ENCODE data around the gene HIF1AN.

The HIF1AN gene

DNA sequence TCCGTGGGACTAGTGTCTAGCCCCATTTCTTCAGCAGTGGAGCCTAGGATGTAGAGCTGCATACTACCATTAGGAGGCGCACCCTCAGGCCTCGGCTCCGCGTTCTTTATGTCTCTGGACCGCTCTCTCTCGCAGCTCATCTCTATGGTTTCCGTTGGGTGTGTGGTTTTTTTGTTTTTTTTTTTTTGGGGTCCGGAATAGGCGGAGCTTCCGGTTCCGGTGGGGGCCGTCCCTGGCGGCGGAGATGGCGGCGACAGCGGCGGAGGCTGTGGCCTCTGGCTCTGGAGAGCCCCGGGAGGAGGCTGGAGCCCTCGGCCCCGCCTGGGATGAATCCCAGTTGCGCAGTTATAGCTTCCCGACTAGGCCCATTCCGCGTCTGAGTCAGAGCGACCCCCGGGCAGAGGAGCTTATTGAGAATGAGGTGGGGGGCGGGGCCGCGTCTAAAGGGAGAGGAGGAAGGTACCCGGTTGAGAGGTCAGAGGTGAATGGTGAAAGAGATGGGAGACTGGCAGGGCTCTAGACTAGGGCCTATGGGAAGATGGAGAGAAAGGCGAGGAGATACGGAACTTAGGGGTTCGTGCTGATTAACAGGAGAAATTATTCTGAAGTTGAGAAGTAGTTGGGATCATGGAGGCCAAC is at the start of gene HIF1AN:
Gene HIF1AN (plus strand): TSS at position 229 of the 639 bp plus-strand sequence. CDS start 16 bp downstream, at position 245.
- peak; percentile 93 for DNase-seq (ENCODE audit: low read depth)

DNA sequence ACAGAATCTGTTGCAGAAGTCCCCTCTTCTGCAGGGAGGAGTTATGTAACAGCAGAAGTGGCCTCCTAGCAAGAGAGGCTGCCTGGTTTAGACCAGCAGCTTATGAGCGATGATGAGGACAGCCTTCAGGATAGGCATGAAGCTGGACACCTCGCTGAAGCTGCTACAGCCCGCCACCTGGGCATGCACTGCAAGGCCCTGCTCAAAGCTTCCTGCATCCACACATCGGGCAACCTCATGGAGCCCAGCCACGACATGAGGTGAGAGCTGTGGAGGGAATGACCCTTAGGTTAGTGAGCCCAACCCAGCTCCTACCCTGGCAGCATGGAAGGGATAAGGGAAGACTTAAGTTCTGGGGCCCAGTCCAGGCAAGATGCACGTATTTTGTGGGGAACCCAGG is 48.2 kb upstream of the HIF1AN start:
- no peak for DNase-seq (ENCODE audit: low read depth)

DNA sequence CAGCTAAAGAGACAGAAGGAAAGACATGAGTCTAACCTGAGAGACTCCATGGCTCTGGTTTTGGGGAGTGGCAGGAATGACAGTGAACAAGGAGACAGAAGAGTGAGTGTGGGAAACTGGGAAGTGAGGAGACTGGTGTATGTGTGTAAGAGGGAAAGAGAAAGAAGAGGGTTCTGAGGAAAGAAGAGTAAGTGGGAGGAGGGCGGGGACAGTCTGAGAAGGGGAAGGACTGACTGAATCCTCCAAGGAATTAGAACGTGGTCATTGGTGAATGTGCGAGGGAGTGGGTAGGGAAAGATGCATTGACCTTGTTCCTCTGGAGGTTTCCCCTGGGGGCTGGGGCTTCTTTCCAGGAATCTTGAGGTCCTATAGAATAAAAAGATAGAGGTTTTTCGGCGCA is 46.3 kb upstream of the HIF1AN start:
- DNase-seq (ENCODE audit: low read depth) = no peak

DNA sequence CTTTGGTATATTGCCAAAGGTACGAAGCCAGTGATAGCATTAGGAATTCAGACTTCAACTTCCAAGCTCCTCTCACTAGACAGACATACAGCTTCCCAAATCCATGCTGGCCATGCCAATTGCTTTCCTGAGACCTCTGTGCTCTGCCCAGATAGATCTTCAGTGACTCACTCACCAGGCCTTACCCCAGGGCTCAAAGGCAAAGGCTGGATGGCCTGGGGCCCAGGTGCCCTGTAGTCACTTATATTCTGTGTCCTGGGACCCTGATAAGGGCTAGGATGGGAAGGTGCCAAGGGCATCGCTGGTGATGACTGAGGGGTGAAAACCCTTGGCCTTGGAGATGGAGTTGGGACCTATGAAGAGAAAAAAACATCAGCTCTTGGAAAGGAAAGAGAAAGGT is 45.2 kb upstream of the HIF1AN start:
- no peak for DNase-seq (ENCODE audit: low read depth)

DNA sequence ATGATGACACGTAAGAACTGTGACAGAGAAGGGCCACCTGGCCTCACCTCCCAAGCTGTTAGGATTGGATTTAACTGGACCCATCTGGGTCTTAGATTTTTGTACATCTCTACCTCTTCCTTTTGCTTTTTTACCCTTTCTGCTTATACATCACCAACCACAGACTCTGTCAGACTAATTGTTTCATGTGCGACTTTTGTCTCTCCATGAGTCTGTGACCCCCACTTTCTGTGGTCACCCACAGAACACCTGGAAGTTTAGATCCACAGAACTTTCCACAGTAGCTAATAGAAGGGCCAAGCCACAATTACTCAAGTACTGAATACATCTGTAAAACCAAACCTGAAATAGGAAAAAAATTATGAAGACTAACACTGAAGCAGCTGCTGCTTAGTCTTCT is 39.2 kb upstream of the HIF1AN start:
- DNase-seq (ENCODE audit: low read depth) = no peak

- DNase-seq (ENCODE audit: low read depth) = no peak
Measured at GRCh38 chr10:100498059-100498458, 37.7 kb upstream of the HIF1AN start.

DNA sequence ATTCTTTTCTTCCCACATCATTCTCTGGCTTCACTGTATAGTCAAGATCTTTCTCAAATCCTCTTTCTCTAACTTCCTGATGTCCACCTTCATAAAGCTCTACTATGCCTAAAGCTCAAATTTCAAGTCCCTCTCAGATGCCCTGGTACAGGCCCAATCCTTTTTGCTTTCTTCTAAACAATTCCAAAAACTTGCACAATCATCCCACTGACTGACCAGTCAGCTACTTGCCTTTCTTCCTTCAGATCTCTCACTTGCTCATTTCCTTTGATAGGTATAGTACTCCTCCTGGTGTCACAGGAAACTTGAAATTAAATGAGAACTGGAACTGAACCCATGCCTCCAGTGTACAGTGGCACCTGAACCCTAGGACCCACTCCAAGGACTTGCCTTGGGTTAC is 34.3 kb upstream of the HIF1AN start:
- peak; percentile 43 for DNase-seq (ENCODE audit: low read depth)

- DNase-seq (ENCODE audit: low read depth) = no peak
Measured at GRCh38 chr10:100502926-100503494, 32.7 kb upstream of the HIF1AN start.

DNA sequence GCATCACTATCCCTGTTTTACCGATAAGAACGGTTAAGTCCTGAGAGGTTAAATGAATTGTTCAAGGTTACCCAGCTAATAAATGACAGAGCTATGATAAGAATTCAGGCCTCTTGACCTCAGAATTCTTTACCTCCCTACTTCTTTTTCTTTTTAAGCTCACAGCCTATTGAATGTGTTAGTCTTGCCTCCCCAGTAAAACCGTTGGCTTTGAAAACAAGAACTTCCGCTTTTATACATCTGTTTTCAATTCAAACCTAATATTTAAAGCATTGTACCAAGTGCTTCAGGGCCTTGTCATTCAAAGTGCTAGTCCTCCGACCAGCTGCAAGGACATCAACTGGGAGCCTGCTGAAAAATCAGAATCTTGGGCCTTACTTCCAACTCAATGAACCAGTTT is 31.6 kb upstream of the HIF1AN start:
- peak; percentile 46 for DNase-seq (ENCODE audit: low read depth)

DNA sequence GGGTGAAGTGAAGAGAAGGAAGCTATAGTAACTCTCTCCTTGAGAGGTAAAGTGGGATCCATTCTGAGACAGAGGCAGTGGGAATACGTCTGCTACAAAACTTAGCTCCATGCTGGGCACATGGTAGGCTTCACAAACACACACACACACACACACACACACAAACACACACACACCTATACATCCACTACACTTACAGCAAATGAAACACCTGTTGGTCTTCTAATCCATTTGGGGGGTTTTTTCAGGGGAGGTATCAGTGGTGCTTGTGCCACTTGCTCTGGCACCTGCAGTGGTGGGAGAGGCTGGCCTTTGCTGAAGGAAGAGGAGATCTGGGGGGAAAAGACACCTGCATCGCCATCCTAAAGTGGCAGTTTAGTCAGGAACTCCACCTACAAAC is 30.6 kb upstream of the HIF1AN start:
- DNase-seq (ENCODE audit: low read depth) = no peak

DNA sequence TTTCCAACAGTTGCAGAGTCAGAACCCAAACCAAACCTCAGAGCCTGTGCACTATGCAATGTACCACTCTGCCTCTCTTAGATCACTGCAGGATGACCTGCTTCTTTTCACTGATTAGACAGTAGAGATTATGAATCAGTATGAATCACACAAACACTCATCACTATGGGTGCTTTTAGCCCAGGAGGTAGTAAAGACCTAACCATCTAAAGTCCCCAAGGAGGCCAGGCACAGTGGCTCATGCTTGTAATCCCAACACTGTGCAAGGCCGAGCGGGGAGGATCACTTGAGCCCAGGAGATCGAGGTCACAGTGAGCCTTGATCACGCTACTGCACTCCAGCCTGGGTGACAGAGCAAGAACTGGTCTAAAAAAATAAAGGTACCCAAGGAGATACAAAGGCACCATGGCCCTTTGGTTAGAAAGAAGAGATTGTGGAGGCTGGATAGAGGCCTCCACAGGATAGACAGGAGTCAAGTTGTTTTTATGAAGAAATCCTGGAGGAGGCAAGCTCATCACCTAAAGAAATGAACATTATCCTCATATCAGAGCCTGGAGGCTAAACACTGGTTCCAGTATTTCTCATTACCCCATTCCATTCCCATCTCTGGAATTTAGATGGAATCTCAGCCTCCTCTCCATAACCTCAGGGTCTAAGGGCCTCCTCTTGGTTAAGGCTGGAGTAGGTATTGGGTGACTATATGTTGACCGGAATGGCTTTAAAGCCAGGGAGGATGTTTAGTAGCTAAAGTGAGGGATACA is 29.0 kb upstream of the HIF1AN start:
- DNase-seq (ENCODE audit: low read depth) = no peak

DNA sequence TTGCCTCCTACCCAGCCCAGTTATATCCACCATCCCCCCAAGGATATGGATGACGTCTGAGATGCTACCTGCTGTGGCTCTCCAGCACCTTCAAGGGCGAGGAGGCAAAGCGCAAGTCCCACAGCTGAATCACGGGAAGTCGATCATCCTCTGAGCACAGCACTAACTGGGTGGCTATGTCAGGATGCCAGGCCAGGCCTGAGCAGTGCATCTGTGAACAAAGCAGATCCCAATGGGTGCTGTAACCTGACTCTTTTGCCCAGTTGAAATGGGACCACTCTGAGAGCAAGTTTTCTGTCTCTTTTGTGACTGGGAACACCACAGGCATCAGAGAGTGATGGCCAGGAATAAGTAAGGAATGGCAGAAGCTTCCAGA is 28.4 kb upstream of the HIF1AN start:
- DNase-seq (ENCODE audit: low read depth) = no peak

GRCh38 chr10:100508266-100508665 is 27.5 kb upstream of the HIF1AN start:
- DNase-seq (ENCODE audit: low read depth) = no peak

DNA sequence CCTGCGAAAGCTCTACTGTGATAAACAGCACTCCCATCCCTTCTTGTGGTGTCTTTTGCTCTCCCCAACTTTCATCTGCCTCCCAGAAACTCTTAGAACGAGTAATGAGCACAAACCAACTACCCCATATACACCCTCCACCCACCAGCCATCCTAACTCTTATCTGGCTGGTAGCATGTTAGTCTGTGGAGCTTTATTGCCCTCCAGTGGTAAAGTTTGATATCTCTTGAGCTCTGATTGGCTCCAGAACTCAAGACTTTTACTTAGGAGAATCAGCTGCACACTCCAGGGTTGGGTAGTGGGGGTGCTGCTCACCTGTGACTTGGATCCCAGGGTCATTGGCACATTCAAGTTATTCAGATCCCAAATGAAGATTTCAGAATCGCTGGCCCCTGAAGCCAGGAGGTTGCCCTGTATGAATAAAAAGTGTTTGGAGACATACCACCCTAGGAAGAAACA is 27.0 kb upstream of the HIF1AN start:
- peak; percentile 30 for DNase-seq (ENCODE audit: low read depth)

GRCh38 chr10:100509241-100509840 is 26.4 kb upstream of the HIF1AN start:
- DNase-seq (ENCODE audit: low read depth) = no peak

GRCh38 chr10:100510533-100511308 is 25.0 kb upstream of the HIF1AN start:
- DNase-seq (ENCODE audit: low read depth) = no peak

GRCh38 chr10:100515612-100516011 is 20.1 kb upstream of the HIF1AN start:
- no peak for DNase-seq (ENCODE audit: low read depth)

GRCh38 chr10:100516847-100517246 is 18.9 kb upstream of the HIF1AN start:
- no peak for DNase-seq (ENCODE audit: low read depth)

- DNase-seq (ENCODE audit: low read depth) = peak; percentile 38
Measured at GRCh38 chr10:100518761-100519241, 16.9 kb upstream of the HIF1AN start.

DNA sequence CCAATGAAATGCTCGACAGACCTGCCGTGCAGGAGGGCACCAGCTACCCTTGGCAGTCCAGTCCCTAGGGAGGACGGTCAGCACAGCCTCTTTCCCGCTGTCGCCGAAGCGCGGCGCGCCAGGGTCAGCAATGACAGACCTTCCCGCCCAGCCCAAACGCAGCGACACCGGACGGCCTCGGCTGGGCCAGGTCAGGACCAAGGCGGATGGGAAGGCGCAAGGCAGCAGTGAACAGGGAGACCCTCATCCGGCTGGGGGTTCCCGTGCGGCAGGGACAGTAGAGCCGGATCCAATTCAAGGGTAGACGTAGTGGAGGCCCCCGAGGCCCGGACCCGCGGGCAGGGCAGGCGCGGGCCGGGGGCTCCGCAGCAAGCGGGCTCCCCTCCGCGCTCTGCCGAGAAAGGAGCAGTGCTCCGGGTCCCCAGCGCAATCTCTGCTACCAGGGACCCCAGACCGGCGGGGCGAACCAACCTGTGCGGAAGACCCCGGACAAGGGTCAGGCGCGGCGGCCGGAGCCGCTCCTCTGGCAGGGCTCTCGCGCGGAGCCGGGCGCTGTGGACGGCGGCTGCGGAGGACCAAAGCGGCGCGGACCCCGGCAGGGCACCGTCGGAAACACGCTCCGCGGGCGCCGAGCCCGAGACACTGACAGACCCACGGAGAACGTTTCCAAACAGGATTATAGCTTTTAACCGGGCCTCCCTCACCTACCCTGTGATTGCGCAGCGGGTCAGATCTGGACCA is 16.3 kb upstream of the HIF1AN start, which contains the start of gene SEC31B:
Gene SEC31B (minus strand): TSS at position 551 of the 741 bp plus-strand sequence. CDS start 2,909 bp downstream, outside the sequence.
- DNase-seq (ENCODE audit: low read depth) = no peak

GRCh38 chr10:100520811-100521210 is 14.9 kb upstream of the HIF1AN start:
- DNase-seq (ENCODE audit: low read depth) = no peak
